ENCODE data around the gene AUNIP.

GRCh38 chr1:25829046-25829445 is 30.2 kb downstream of the AUNIP start:
- TF ChIP-seq YY1 (IDR thresholded peaks at IDR 0.05; ENCODE audit: insufficient read depth, insufficient read length), result no peak
- TF ChIP-seq ZNF274 (IDR thresholded peaks at IDR 0.05; ENCODE audit: low read depth, low read length), result no peak
